NCI-H748 (cell line): Measurements from ENCODE around the gene INTS15.
A peak's percentile ranks its signal among the peaks of the same experiment; 100 is the strongest.
"Not testable (repeated sequence)": the region's sequence is repeated elsewhere in the genome, so short reads cannot be mapped to it uniquely, and the experiment has no call there.

Source experiments
- DNase-seq: peaks from one replicate; lab custom pipeline; 2025; ENCODE audit not compliant: unreplicated experiment; lab: John Stamatoyannopoulos, UW

Gene INTS15

GRCh38 chr7:6616854-6617643 is 27.2 kb downstream of the INTS15 start:
- DNase-seq = no peak

- DNase-seq = no peak
These were observed 28.8 kb downstream of the INTS15 start for GRCh38 chr7:6618621-6619020.

GRCh38 chr7:6619961-6620360 is 30.1 kb downstream of the INTS15 start:
- DNase-seq = no peak

- DNase-seq = no peak
These were observed 31.6 kb downstream of the INTS15 start for GRCh38 chr7:6621195-6622133.

GRCh38 chr7:6622134-6622710 is 32.4 kb downstream of the INTS15 start:
- no peak for DNase-seq

- no peak for DNase-seq
These were observed 33.9 kb downstream of the INTS15 start for GRCh38 chr7:6623589-6624245.

GRCh38 chr7:6624246-6624611 is 34.4 kb downstream of the INTS15 start:
- no peak for DNase-seq

GRCh38 chr7:6628045-6628444 is 38.2 kb downstream of the INTS15 start:
- DNase-seq = peak; percentile 8

DNA sequence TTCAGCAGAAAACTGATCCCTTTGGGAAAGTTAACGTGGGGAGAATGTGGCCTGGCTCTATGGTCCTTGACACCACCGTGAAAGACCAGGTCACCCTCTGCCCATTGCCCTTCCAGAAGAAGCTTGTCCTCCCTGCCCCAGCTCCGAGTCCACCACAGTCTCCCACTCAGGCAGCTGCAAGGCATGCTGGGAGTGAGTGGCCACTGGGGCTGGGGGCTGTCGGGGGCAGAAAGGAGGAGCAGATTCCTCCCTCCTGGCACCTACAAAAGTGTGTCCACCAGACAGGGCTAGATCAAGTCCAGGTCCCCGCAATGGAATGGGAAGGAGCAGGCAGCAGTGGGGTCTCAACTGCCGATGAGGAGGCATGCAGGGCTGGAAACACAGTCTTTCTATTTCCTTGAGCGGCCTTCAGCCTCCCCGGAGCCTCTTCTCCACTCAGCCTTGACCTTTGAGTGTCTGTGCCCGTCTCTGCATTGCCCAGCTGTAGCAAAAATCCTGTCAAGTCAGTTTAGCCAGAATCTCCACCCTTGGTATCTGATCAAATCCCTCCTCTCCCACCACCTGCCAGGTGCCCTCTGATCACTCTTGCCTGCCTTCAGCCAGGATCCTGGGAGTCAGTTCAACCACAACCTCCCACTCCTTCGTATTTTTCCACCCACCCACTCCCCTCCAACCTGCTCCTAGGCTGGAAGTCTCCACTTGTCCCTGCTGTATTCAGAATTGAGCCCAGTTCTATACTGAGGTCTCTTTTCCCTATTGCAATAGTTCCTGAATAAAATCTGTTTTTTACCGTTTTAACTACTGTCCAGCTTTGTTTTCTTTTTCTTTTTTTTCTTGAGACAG is 40.4 kb downstream of the INTS15 start:
- DNase-seq = no peak

GRCh38 chr7:6631605-6632004 is 41.8 kb downstream of the INTS15 start:
- DNase-seq = no peak

GRCh38 chr7:6634021-6634420 is 44.2 kb downstream of the INTS15 start:
- no peak for DNase-seq

DNA sequence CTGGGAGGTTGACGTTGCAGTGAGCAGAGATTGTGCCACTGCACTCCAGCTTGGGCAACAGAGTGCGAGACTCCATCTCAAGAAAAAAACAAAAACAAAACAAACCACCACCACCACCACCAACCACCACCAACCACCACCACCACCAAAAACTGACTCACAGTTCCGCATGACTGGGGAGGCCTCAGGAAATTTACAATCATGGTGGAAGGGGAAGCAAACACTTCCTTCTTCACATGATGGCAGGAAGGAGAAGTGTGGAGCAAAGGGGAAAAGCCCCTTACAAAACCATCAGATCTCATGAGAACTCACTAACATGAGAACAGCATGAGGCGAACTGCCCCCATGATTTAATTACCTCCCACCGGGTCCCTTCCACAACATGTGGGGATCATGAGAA is 45.1 kb downstream of the INTS15 start:
- not testable (repeated sequence) for DNase-seq

DNA sequence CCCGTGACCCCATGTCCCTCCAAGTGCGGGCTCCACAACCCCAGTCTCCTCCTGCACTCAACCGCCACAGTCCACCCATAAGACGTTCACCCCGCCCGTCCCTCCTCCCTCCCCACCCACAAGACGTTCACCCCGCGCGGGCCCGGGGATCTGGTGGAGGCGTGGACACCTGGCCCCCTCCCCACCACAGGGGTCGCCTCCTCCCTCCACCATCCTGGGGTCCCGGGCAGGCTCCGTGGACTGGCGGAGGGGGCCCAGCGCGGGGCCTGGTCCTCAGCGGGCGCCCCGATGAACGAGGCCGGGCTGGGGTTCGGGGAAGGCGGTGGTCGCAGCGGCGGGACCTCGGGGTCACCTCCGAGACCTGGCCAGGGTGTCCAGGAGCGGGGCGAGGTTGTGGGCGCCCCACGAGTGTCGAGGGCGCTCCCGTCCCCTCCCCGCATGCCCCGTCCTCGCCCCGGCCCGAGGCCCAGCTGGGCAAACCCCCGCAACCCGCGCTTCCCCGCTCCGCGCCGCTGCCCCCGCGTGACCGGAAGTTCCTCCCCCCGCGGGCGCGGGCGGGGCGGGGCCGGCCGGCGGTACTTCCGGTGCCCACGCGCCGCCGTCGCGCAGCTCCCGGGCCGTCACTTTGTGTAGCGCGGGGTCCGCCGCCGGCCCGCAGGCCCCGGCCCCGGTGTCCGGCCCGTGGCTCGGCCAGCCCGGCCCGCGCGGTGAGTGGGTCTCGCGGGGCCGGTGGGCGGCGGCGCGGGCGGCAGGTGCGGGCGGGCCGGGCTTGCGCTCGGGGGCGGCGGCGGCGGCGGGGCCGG is 47.1 kb downstream of the INTS15 start, which contains the start of gene ZNF316:
ZNF316 (plus strand) TSS at position 578 of the 803 bp plus-strand sequence. CDS start 5,092 bp downstream, outside the sequence.
- DNase-seq = peak; percentile 50

DNA sequence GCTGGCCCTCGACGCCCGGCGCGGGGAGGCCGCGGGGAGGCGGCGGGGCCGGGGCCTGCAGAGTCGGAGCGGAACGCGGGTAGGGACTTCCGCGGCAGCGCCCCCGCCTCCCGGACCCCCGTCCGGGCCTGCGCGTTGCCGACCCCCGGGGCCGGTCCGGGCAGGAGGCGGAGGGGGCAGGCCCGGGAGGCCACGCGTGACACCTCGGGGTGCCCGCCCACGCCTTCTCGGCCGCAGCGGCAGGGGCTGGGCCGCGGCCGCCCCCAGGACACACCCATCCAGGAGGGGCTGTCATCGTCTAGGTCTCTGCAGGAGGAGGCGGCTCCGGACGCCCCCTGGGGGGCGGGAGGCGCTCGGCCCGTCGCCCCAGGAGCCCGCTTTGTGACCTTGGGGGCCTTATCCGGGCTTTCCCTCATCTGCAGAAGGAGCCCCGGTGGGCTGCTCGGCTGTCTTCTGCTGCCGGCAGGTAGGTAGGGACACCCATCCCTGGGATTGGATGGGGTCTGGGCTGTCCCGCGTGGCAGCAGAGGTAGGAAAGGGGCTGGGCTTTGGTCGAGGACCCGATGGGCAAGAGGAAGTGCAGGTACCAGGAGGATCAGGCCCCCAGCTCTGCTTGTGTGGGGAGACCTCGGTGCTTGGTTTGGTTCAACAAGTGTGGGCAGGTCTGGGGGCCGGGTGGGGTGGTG is 47.9 kb downstream of the INTS15 start:
- DNase-seq = peak; percentile 51

DNA sequence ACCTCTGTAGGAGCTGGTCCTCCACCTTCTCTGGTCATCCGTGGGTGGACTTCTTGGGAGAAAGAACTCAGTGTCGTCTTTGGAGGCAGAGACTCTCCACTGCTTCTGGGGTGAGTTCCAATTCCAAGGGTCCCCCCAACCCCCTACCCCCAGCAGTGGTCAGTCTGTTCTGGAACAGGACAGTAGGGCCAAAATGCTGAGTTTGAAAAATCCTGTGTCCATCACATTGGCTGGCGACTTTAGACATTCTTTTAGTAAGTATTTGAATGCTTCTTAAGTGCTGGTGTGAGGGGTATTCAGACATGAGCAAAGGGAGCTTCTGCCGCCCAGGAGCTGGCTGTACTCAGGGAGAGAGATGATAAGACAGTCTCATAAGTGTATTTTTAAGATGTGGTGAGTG is 49.2 kb downstream of the INTS15 start:
- DNase-seq = no peak

DNA sequence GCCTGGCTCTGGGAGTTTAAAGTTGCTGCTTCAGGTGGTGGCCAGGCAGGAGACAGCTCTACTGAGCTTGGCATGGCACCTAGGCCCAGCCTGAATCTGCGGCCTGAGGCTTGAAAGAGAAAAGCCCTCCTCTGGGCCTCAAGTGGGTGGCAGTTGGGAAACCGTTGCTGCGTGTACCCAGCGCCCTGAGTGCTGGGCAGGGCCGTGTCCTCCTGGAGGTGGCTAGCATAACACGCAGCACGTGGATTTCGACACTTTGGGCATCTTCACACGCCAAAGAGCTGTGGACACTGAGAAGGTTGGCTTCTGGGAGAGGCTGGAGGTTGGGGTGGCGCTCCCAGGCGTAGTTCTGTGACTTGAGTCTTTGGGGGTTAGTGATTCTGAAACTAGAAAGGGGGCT is 49.8 kb downstream of the INTS15 start:
- DNase-seq = no peak

DNA sequence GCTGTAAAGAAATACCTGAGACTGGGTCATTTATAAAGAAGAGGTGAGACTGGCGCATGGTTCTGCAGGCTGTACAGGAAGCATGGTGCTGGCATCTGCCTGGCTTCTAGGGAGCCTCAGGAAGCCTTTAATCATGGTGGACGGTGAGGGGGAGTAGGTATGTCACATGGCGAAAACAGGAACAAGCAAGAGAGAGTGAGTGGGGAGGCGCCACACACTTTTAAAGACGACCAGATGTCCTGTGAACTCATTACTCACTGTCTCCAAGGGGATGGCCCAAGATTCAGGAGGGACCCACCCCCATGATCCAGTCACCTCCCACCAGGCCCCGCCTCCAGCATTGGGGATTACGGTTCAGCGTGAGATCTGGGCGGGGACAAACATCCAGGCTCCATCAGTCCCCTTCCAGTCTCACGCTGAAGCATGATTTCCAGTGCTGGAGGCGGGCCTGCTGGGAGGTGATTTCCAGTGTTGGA is 50.5 kb downstream of the INTS15 start:
- DNase-seq = no peak

GRCh38 chr7:6641305-6642035 is 51.6 kb downstream of the INTS15 start:
- no peak for DNase-seq
